ENCODE results near the gene SF3A1.

SF3A1 gene

DNA sequence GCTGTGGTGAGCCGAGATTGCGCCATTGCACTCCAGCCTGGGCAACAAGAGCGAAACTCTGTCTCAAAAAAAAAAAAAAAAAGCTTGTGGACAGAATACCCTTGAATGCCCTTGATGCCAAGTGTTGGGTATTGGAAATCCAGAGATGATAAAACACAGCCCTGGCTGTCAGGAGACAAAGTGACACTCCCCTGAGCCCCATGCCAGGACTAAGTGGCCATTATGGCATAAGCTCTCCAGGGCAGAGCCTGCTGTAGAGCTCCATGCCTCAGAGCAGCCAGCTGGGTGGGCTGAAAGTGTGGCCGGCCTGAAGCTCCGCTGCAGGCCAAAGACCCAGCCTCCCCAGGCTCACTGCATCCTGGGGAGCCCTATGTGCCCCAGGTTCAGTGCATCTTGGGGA, 25.6 kb upstream of the SF3A1 start:
- TF ChIP-seq CTCF (IDR thresholded peaks at IDR 0.05; ENCODE audit: low read depth, low read length) (no peak), EZH2phosphoT487 (IDR thresholded peaks at IDR 0.05; ENCODE audit: low read depth) (no peak)

DNA sequence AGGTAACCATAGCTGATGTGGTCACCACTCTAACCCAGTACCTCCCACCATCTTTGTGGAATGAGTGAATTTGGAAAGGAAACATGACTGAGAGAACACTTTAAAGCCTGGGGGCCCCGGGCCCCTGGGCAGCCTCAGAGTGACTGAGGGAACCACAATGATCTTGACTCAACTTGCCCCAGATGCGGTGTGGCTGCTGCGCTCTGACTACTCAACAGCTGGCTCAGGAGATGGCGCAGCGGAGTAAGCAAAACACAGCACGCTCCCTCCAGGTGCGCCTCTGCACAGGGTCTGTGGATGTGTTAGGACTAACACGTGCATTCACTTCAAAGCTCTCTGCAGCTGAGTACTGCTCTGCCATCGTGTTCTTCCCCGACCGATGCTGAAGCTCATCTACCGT, 24.6 kb upstream of the SF3A1 start:
- Histone ChIP-seq H3K4me2 (ENCODE audit: low read length) (no peak overlapping the region), H3K4me3 (ENCODE audit: low read length) (no peak overlapping the region), H3K9me3 (ENCODE audit: insufficient read depth, low read length) (no peaks in the 10 kb centered on the region), H3K79me2 (ENCODE audit: low read length) (no peaks in the 10 kb centered on the region), H2AFZ (ENCODE audit: low read depth, low read length) (no peak overlapping the region), H3K9ac (ENCODE audit: low read length) (no peak overlapping the region), H3K4me1 (ENCODE audit: low read length) (peaks cover 16% of the 10 kb centered on the region), H3K36me3 (replicated peaks; ENCODE audit: low read depth, low read length) (peaks cover 3% of the 10 kb centered on the region), H4K20me1 (ENCODE audit: insufficient read depth, low read length) (no peaks in the 10 kb centered on the region), H3K27me3 (ENCODE audit: low read depth, low read length) (no peaks in the 10 kb centered on the region), H3K27ac (ENCODE audit: low read length) (no peak overlapping the region)
- no peak for TF ChIP-seq EZH2phosphoT487 (IDR thresholded peaks at IDR 0.05; ENCODE audit: low read depth)
- TF ChIP-seq CTCF (IDR thresholded peaks at IDR 0.05; ENCODE audit: low read depth, low read length), result no peak

More for the DNA sequence above, 25.6 kb upstream of the SF3A1 start:
- Histone ChIP-seq H3K9me3 (ENCODE audit: insufficient read depth, low read length) (no peaks in the 10 kb centered on the region), H3K79me2 (ENCODE audit: low read length) (no peaks in the 10 kb centered on the region), H3K4me1 (ENCODE audit: low read length) (peaks cover 20% of the 10 kb centered on the region), H4K20me1 (ENCODE audit: insufficient read depth, low read length) (no peaks in the 10 kb centered on the region), H3K36me3 (replicated peaks; ENCODE audit: low read depth, low read length) (peaks cover 2% of the 10 kb centered on the region), H3K27ac (ENCODE audit: low read length) (no peak overlapping the region), H3K9ac (ENCODE audit: low read length) (no peak overlapping the region), H3K4me3 (ENCODE audit: low read length) (no peak overlapping the region), H3K27me3 (ENCODE audit: low read depth, low read length) (no peaks in the 10 kb centered on the region), H3K4me2 (ENCODE audit: low read length) (no peak overlapping the region), H2AFZ (ENCODE audit: low read depth, low read length) (no peak overlapping the region)

- no peak overlapping the region for H3K27ac ChIP-seq (ENCODE audit: low read length)
- TF ChIP-seq CTCF (IDR thresholded peaks at IDR 0.05; ENCODE audit: low read depth, low read length), result no peak
- TF ChIP-seq EZH2phosphoT487 (IDR thresholded peaks at IDR 0.05; ENCODE audit: low read depth), result no peak
- H3K27me3 ChIP-seq (ENCODE audit: low read depth, low read length), result no peaks in the 10 kb centered on the region
- no peak overlapping the region for H3K4me3 ChIP-seq (ENCODE audit: low read length)
- H2AFZ ChIP-seq (ENCODE audit: low read depth, low read length), result no peak overlapping the region
- no peaks in the 10 kb centered on the region for H3K79me2 ChIP-seq (ENCODE audit: low read length)
- no peak overlapping the region for H3K9ac ChIP-seq (ENCODE audit: low read length)
- peaks cover 14% of the 10 kb centered on the region for H3K4me1 ChIP-seq (ENCODE audit: low read length)
- peaks cover 3% of the 10 kb centered on the region for H3K36me3 ChIP-seq (replicated peaks; ENCODE audit: low read depth, low read length)
- H3K9me3 ChIP-seq (ENCODE audit: insufficient read depth, low read length), result no peaks in the 10 kb centered on the region
- H3K4me2 ChIP-seq (ENCODE audit: low read length), result no peak overlapping the region
- H4K20me1 ChIP-seq (ENCODE audit: insufficient read depth, low read length), result no peaks in the 10 kb centered on the region
Measured at GRCh38 chr22:30380011-30380410, 23.3 kb upstream of the SF3A1 start.

DNA sequence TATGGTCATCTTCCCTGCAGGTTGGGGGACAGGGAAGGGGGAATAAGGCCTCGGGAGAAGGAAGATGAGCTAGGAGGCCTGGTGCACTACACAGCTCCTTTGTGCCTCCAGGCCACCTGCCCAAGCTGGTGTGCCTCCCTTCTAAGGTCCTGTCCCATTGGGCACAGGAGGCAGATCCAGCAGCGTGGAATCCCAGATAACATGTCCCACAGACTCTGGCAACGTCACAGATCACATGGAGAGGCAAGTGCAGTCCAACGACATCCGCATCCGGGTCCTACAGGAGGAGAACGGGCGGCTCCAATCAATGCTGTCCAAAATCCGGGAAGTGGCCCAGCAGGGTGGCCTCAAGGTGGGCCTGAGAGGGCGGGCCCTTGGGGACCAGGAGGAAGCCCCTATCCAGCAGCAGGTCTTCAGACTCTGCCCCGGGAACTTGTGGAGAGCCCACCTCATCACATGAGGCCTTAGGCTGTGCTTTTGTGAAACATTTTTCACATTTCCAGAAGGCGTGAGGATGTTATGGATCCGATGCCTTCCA, 18.7 kb upstream of the SF3A1 start:
- H4K20me1 ChIP-seq (ENCODE audit: insufficient read depth, low read length), result no peaks in the 10 kb centered on the region
- peaks cover 11% of the 10 kb centered on the region for H3K4me1 ChIP-seq (ENCODE audit: low read length)
- H3K36me3 ChIP-seq (replicated peaks; ENCODE audit: low read depth, low read length), result peaks cover 3% of the 10 kb centered on the region
- no peak overlapping the region for H3K4me3 ChIP-seq (ENCODE audit: low read length)
- no peaks in the 10 kb centered on the region for H3K9me3 ChIP-seq (ENCODE audit: insufficient read depth, low read length)
- no peaks in the 10 kb centered on the region for H3K27me3 ChIP-seq (ENCODE audit: low read depth, low read length)
- H3K4me2 ChIP-seq (ENCODE audit: low read length), result no peak overlapping the region
- no peak for TF ChIP-seq EZH2phosphoT487 (IDR thresholded peaks at IDR 0.05; ENCODE audit: low read depth)
- no peak for TF ChIP-seq CTCF (IDR thresholded peaks at IDR 0.05; ENCODE audit: low read depth, low read length)
- no peak overlapping the region for H3K9ac ChIP-seq (ENCODE audit: low read length)
- no peak overlapping the region for H3K27ac ChIP-seq (ENCODE audit: low read length)
- H3K79me2 ChIP-seq (ENCODE audit: low read length), result no peaks in the 10 kb centered on the region
- H2AFZ ChIP-seq (ENCODE audit: low read depth, low read length), result no peak overlapping the region

Data from OCI-LY3 (cell line).